ENCODE results near the gene TEX2. TPM values are rescaled to one million over a fixed set of nuclear protein-coding genes. Genes with fewer than 3 reads are reported as not detected.
A peak's percentile ranks its signal among the peaks of the same experiment; 100 is the strongest.

Gene TEX2
- total and polyA plus RNA-seq, 2 donors from 2014 or later: 14.0 to 39.1 TPM

- Histone ChIP-seq H3K27ac (ENCODE audit: low read depth in 2 of 2, low read length in 2 of 2) (peak overlapping the region; percentile 9 to 44), H3K36me3 (ENCODE audit: control insufficient read depth in 2 of 3, insufficient read depth in 3 of 3, low read length in 3 of 3) (no peaks in the 10 kb centered on the region), H3K4me1 (ENCODE audit: control insufficient read depth in 2 of 3, insufficient read depth in 2 of 3, low read depth in 1 of 3, low read length in 3 of 3) (peaks cover 0 to 13% (median 12%) of the 10 kb centered on the region in 3 donors), H3K9ac (ENCODE audit: low read length in 3 of 3) (no peak overlapping the region), H3K9me3 (ENCODE audit: control insufficient read depth in 2 of 3, insufficient read depth in 1 of 3, low read length in 3 of 3) (no peaks in the 10 kb centered on the region), H3K27me3 (ENCODE audit: control insufficient read depth, insufficient read depth, low read length) (no peaks in the 10 kb centered on the region), H3K4me3 (ENCODE audit: low read length in 3 of 3) (no peak overlapping the region)
- no peak for DNase-seq
- intact Hi-C loops (cut with DNase I): loop anchor here (10.0 kb wide), 1 partner anchor 45 kb away; no protein-coding TSS in a partner anchor
- TF ChIP-seq CTCF (IDR thresholded peaks at IDR 0.05; ENCODE audit: borderline replicate concordance, extremely low read depth, insufficient read depth): no peak
- FAIRE-seq: no peak
Measured at GRCh38 chr17:64229815-64230728, 33.0 kb downstream of the TEX2 start.

- DNase-seq (no peak), FAIRE-seq (no peak)
- no peak overlapping the region for H3K9ac ChIP-seq (ENCODE audit: low read length in 3 of 3)
- no peak for TF ChIP-seq CTCF (IDR thresholded peaks at IDR 0.05; ENCODE audit: borderline replicate concordance, extremely low read depth, insufficient read depth)
- no peak overlapping the region for H3K4me3 ChIP-seq (ENCODE audit: low read length in 3 of 3)
- no peaks in the 10 kb centered on the region for H3K36me3 ChIP-seq (ENCODE audit: control insufficient read depth in 2 of 3, insufficient read depth in 3 of 3, low read length in 3 of 3)
- H3K4me1 ChIP-seq (ENCODE audit: control insufficient read depth in 2 of 3, insufficient read depth in 2 of 3, low read depth in 1 of 3, low read length in 3 of 3): peaks cover 0 to 5% (median 2%) of the 10 kb centered on the region in 3 donors
- H3K9me3 ChIP-seq (ENCODE audit: control insufficient read depth in 2 of 3, insufficient read depth in 1 of 3, low read length in 3 of 3): no peaks in the 10 kb centered on the region
- intact Hi-C loops (cut with DNase I): no loop called here
- H3K27me3 ChIP-seq (ENCODE audit: control insufficient read depth, insufficient read depth, low read length): no peaks in the 10 kb centered on the region
- H3K27ac ChIP-seq (ENCODE audit: low read depth in 2 of 2, low read length in 2 of 2): no peak overlapping the region
Measured at GRCh38 chr17:64226132-64226531, 36.9 kb downstream of the TEX2 start.

DNA sequence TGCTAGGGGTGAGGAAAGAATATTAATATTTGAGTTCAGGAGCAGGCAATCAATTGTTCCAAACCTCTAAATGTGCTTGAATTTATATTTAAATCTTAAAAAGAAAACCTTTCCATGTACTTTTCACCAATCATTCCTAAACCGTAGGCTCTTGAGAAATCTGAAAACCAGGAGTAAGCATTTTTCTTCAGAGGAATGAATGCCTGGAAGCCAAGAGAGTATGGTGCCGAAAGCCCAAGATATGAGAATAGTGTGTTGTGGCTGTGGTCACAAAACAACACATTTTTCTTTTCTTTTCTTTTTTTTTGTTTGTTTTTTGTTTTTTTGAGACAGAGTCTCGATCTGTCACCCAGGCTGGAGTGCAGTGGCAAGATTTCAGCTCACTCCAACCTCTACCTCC lies 37.6 kb downstream of the TEX2 start:
- FAIRE-seq (no peak), DNase-seq (no peak)
- H3K27me3 ChIP-seq (ENCODE audit: control insufficient read depth, insufficient read depth, low read length): no peaks in the 10 kb centered on the region
- no peak overlapping the region for H3K9ac ChIP-seq (ENCODE audit: low read length in 3 of 3)
- H3K4me3 ChIP-seq (ENCODE audit: low read length in 3 of 3): no peak overlapping the region
- peaks cover 0 to 2% (median 0%) of the 10 kb centered on the region in 3 donors for H3K4me1 ChIP-seq (ENCODE audit: control insufficient read depth in 2 of 3, insufficient read depth in 2 of 3, low read depth in 1 of 3, low read length in 3 of 3)
- H3K27ac ChIP-seq (ENCODE audit: low read depth in 2 of 2, low read length in 2 of 2): no peak overlapping the region
- H3K36me3 ChIP-seq (ENCODE audit: control insufficient read depth in 2 of 3, insufficient read depth in 3 of 3, low read length in 3 of 3): no peaks in the 10 kb centered on the region
- no peak for TF ChIP-seq CTCF (IDR thresholded peaks at IDR 0.05; ENCODE audit: borderline replicate concordance, extremely low read depth, insufficient read depth)
- no peaks in the 10 kb centered on the region for H3K9me3 ChIP-seq (ENCODE audit: control insufficient read depth in 2 of 3, insufficient read depth in 1 of 3, low read length in 3 of 3)
- intact Hi-C loops (cut with DNase I): no loop called here
